ENCODE results near the gene AKAP13. TPM values are rescaled to one million over a fixed set of nuclear protein-coding genes. Genes with fewer than 3 reads are reported as not detected.
A peak's percentile ranks its signal among the peaks of the same experiment; 100 is the strongest.
"Not testable (repeated sequence)": the region's sequence is repeated elsewhere in the genome, so short reads cannot be mapped to it uniquely, and the experiment has no call there.

Gene AKAP13
- total and polyA plus RNA-seq, 7 donors: 21.6 to 142 (median 98.5) TPM

DNA sequence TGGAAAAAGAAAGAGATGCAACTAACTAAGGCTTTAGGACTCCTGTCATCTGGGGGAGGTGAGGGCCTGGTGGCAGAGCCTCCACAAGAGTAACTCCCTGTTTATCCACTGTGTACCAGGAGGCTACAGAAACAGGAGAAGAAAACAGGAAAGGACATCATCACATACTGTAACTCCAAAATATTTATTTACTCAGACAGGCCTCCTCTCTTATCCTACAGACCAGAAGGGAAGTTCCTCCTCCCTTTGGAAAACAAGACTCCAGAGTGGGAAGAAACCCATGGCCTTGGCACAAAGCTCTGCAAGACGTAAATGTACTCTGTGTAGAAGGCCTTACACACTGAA is 40.1 kb upstream of the AKAP13 start:
- TF ChIP-seq, protein P1, sequence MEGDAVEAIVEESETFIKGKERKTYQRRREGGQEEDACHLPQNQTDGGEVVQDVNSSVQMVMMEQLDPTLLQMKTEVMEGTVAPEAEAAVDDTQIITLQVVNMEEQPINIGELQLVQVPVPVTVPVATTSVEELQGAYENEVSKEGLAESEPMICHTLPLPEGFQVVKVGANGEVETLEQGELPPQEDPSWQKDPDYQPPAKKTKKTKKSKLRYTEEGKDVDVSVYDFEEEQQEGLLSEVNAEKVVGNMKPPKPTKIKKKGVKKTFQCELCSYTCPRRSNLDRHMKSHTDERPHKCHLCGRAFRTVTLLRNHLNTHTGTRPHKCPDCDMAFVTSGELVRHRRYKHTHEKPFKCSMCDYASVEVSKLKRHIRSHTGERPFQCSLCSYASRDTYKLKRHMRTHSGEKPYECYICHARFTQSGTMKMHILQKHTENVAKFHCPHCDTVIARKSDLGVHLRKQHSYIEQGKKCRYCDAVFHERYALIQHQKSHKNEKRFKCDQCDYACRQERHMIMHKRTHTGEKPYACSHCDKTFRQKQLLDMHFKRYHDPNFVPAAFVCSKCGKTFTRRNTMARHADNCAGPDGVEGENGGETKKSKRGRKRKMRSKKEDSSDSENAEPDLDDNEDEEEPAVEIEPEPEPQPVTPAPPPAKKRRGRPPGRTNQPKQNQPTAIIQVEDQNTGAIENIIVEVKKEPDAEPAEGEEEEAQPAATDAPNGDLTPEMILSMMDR (IDR thresholded peaks at IDR 0.05): no peak
- no peak for TF ChIP-seq EP300 (IDR thresholded peaks at IDR 0.05)
- TF ChIP-seq POLR2AphosphoS5 (IDR thresholded peaks at IDR 0.05): no peak
- DNase-seq: no peak
- 24 to 68% methylated on average over 1 of the region's 1 CpG for WGBS, 2 donors
- Histone ChIP-seq H3K9me3 (no peaks in the 10 kb centered on the region), H3K27me3 (no peaks in the 10 kb centered on the region), H3K36me3 (no peaks in the 10 kb centered on the region), H3K4me1 (peaks cover 0 to 12% (median 9%) of the 10 kb centered on the region in 4 donors), H3K4me3 (no peak overlapping the region), H3K27ac (no peak overlapping the region)
- intact Hi-C loops (cut with DNase I): no loop called here

DNA sequence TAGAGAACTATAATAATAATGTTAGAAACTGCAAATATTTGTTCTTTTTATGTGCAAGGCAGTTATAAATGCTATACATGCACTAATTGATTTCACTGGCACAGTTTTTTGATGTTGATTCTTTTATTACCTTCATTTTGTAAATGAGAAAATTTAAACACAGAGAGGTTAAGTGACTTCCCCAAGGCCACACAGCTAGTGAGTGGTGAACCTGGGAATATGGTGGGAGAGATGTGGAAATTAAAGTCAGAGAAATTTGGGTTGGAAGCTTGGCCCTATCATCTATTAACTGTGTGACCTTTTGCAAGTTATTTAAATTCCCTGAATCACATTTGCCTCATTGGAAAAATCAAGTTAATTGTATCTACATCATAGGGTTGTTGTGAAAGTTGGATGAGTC is 39.6 kb upstream of the AKAP13 start:
- DNase-seq: no peak
- Histone ChIP-seq H3K4me1 (peaks cover 0 to 12% (median 9%) of the 10 kb centered on the region in 4 donors), H3K9me3 (no peaks in the 10 kb centered on the region), H3K36me3 (no peaks in the 10 kb centered on the region), H3K27ac (no peak overlapping the region), H3K27me3 (no peaks in the 10 kb centered on the region), H3K4me3 (no peak overlapping the region)
- TF ChIP-seq POLR2A (IDR thresholded peaks at IDR 0.05) (no peak), EP300 (IDR thresholded peaks at IDR 0.05) (no peak), POLR2AphosphoS5 (IDR thresholded peaks at IDR 0.05) (no peak)
- TF ChIP-seq, protein P1 (IDR thresholded peaks at IDR 0.05): no peak
- intact Hi-C loops (cut with DNase I): no loop called here

DNA sequence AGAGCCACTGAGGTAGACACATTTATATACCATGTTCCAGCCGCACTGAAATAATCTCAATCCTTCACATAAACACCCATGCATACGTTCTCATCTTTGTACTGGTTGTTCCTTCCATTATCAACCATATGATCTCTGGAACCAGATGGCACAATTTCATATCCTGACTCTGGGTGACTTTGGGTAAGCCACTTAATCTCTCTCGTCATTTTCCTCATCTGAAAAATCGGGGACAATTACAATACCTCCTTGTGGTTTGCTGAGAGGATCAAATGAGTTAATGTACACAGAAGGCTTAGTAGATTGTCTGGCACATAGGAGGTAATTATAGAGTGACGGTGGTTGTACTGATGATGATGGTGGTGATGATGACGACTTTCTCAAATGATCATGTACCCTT is 38.2 kb upstream of the AKAP13 start:
- H3K4me3 ChIP-seq: not testable (repeated sequence)

DNA sequence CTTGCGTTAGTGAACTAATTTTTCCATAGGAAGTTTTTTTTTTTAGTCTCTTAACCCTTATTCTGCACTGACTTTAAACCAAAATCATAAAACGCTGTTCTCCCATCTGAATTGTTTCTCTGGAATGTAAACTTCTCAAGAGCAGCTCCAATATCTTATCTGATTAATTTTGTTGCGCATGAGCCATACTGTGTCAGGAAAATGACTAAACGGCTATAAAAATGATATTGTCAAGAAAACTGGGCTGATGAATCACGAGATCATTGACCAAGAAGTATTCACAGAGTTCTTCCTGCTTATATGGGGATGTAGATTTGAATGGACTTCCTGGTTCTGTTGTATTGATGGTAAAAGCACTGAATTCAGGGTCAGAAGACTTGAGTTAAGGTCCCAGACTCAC is 37.0 kb upstream of the AKAP13 start:
- H3K9me3 ChIP-seq; DNase-seq; intact Hi-C loops (cut with DNase I); H3K4me3 ChIP-seq; H3K27me3 ChIP-seq; H3K36me3 ChIP-seq: not testable (repeated sequence)
- WGBS, 2 donors: 14 to 51% methylated on average over 5 of the region's 5 CpGs
- peak in 2 of 4 donors; percentile 37 to 72 for TF ChIP-seq POLR2AphosphoS5 (IDR thresholded peaks at IDR 0.05)
- peaks cover 0 to 31% (median 8%) of the 10 kb centered on the region in 4 donors for H3K4me1 ChIP-seq
- H3K27ac ChIP-seq: peak overlapping the region in 2 of 4 donors; percentile 8 to 47

More for the DNA sequence above, 38.2 kb upstream of the AKAP13 start:
- H3K27me3 ChIP-seq; intact Hi-C loops (cut with DNase I); H3K36me3 ChIP-seq; H3K9me3 ChIP-seq; H3K27ac ChIP-seq; DNase-seq: not testable (repeated sequence)
- 87 to 89% methylated on average over 6 of the region's 6 CpGs for whole genome bisulfite sequencing, 2 donors
- H3K4me1 ChIP-seq: peaks cover 0 to 22% (median 6%) of the 10 kb centered on the region in 4 donors

DNA sequence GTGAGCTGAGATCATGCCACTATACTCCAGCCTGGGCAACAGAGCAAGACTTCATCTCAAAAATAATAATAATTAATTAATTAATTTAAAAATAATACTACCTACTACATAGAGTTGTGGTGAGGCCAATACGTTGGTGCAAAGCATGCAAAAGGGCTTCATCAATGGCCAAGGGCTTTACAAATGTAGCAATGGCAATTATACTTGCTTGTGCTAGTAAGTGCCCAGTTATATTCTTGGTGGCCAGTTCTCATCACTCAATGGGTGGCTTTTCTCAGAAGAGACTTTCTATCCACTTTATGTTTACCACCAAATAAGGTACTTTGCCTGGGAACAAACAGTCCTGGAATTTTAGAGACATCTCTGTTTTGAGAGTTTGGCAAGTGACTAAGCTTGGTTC is 36.2 kb upstream of the AKAP13 start:
- H3K27me3 ChIP-seq; H3K4me3 ChIP-seq; H3K9me3 ChIP-seq; DNase-seq; intact Hi-C loops (cut with DNase I); H3K36me3 ChIP-seq: not testable (repeated sequence)
- WGBS, 2 donors: 96 to 98% methylated on average over 1 of the region's 1 CpG
- H3K27ac ChIP-seq: peak overlapping the region in 2 of 4 donors; percentile 8 to 47
- H3K4me1 ChIP-seq: peaks cover 0 to 31% (median 9%) of the 10 kb centered on the region in 4 donors

DNA sequence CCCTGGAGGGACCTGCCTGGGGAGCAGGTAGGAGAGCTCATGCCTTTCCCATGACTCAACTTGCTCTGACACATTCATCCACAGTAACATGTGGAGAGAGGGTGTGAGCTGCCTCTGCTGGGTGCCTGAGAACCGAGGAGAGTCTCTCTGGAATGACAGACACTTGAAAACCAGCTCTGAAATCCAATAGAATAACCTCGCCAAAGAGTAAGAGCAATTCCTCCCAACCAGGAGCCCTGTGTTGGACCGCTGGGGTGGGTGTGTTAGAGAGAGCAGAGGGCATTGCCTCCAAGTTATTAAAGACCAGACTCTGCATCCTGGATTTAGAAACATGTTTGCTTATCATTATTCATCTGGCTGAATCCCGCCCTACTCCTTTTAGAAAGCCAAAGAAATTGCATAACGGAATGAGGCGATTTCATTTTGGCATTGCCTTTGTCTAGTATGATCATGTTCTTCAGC is 35.7 kb upstream of the AKAP13 start:
- H3K4me3 ChIP-seq; H3K9me3 ChIP-seq; intact Hi-C loops (cut with DNase I); H3K27me3 ChIP-seq; H3K36me3 ChIP-seq: not testable (repeated sequence)
- WGBS, 2 donors: 72 to 82% methylated on average over 6 of the region's 6 CpGs
- peaks cover 0 to 31% (median 9%) of the 10 kb centered on the region in 4 donors for H3K4me1 ChIP-seq
- peak overlapping the region in 1 of 4 donors; percentile 48 for H3K27ac ChIP-seq
- DNase-seq: peak; percentile 74
- TF ChIP-seq POLR2AphosphoS5 (IDR thresholded peaks at IDR 0.05): peak in 2 of 4 donors; percentile 11 to 23

DNA sequence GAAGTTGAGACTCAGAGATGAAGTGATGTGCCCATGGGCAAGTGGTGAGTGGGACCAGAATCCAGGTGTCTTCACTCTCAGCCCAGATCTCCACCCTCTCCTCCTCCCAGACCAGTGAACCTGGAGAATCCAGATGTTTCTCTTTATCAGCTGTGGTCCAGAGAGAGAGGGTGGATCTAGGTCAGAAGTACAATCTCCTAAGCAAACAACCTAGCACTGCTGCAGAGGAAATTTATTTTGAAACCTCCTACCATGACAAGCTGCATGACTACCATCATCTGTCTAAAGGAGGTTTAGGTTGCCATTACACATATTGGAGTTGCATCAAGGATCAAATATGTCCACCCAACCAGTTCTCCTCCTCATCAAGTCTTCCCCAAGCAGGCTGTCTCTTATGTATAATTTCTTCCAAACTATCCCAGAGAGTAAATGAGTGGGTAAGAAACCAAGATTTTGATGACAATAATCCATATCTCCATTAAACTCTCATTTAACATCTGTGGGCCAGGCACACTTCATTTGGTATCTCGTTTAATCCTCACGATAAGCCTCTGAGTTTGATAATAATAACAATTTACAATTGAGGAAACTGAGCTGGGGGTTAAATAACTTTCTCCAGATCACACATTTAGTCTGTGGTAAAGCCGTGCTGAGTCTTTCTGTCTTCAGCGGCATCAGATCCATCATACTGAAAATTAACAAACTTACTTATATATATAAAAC is 35.0 kb upstream of the AKAP13 start:
- DNase-seq; H3K9me3 ChIP-seq; intact Hi-C loops (cut with DNase I); H3K36me3 ChIP-seq; H3K4me3 ChIP-seq; H3K27me3 ChIP-seq: not testable (repeated sequence)
- Histone ChIP-seq H3K27ac (peak overlapping the region in 1 of 4 donors; percentile 48), H3K4me1 (peaks cover 0 to 31% (median 9%) of the 10 kb centered on the region in 4 donors)
- WGBS, 2 donors: 82 to 89% methylated on average over 4 of the region's 4 CpGs

DNA sequence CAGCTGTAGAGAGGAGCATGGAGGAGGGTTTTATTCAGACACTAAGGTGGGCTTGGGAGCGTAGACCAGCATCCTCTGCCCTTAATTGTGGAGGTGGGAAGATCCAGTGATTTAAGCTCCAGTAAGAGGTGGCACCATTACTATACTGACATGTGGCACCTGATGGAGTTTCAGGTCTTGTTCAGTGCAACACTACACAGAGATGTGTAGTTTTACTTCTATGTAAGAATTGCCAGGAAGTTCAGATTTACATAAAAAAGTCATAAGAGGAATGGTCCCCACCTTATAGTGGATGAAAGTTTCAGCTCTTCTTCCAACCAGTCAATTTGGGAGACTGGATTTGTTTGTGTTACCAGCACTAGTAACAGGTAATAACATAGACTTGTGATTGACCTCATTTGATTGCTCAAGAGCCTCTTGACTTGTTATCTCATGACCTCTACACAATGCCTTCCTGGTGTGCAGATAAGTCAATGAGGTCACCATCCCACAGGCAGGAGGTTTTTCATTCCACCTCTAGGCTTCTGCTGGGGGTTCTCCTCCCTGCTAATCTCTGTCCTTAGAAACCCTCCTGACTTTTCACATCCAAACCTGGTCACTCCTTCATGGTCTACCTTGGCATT is 33.8 kb upstream of the AKAP13 start:
- Histone ChIP-seq H3K4me1 (peaks cover 0 to 31% (median 9%) of the 10 kb centered on the region in 4 donors), H3K27ac (peak overlapping the region in 1 of 4 donors; percentile 54)
- DNase-seq; intact Hi-C loops (cut with DNase I); H3K9me3 ChIP-seq; H3K36me3 ChIP-seq; H3K27me3 ChIP-seq; H3K4me3 ChIP-seq: not testable (repeated sequence)
- WGBS, 2 donors: 95 to 100% methylated on average over 1 of the region's 1 CpG
